ENCODE data around the gene RGS13.

DNA sequence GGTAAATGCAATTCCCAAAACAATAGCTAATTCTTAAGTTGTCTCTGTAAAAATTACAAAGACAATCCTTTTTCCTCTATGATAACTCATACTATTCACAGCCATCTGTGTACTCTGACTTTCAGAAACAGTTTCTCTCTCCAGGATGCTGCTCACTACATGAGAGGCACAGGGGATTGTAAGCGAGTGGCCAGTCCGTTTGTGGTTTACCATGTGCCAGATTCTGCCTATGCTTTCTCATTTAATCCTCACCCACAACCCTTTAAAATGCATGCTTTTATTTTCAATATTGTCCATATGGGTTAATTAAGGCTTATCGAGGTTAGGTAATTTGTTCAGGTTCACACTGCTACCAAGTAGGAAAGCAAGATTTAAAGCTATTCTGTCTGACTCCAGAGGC lies 37.4 kb upstream of the RGS13 start:
- TF ChIP-seq, protein P1, sequence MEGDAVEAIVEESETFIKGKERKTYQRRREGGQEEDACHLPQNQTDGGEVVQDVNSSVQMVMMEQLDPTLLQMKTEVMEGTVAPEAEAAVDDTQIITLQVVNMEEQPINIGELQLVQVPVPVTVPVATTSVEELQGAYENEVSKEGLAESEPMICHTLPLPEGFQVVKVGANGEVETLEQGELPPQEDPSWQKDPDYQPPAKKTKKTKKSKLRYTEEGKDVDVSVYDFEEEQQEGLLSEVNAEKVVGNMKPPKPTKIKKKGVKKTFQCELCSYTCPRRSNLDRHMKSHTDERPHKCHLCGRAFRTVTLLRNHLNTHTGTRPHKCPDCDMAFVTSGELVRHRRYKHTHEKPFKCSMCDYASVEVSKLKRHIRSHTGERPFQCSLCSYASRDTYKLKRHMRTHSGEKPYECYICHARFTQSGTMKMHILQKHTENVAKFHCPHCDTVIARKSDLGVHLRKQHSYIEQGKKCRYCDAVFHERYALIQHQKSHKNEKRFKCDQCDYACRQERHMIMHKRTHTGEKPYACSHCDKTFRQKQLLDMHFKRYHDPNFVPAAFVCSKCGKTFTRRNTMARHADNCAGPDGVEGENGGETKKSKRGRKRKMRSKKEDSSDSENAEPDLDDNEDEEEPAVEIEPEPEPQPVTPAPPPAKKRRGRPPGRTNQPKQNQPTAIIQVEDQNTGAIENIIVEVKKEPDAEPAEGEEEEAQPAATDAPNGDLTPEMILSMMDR (IDR thresholded peaks at IDR 0.05) = no peak
- TF ChIP-seq POLR2A (IDR thresholded peaks at IDR 0.05) = no peak
